Fibroblast of skin of right biceps (primary cell): Measurements from ENCODE around the gene SEMA4C.

Source experiments
- DNase-seq: peaks from one replicate; pipeline ENCODE4 v3.0.0-alpha.2; 2013

Gene SEMA4C

GRCh38 chr2:96841701-96842495, 28.0 kb downstream of the SEMA4C start:
- DNase-seq = no peak

- no peak for DNase-seq
Observed at GRCh38 chr2:96839875-96840850, 29.7 kb downstream of the SEMA4C start.

DNA sequence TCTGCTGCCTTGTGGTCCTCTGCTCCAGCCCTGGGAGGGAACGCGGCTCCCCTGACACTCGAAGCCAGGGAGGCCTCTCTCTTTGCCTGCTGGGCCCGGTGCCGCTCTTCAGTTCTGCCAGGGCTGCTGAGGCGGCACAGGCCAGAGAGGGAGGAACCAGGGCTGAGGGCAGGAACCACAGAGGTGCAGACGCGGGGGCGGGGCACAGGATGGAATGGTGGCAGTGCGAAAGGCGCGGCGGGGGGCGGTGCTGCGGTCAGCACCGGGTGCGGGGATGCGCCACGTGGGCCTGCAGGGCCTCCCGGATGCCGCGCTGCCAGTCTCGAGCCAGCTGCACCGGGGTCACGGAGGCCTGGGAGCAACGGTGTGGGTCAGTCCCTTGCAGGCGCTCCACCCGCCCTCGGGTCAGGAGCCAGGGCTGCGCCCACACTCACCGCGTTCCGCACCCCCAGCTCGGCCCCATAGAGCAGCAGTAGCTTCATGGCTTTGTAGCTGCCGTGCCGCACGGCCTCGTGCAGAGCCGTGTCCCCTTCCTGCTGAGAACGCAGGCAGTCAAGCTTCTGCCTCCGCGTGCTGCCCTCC, 30.5 kb downstream of the SEMA4C start:
- DNase-seq = peak; percentile 22

DNA sequence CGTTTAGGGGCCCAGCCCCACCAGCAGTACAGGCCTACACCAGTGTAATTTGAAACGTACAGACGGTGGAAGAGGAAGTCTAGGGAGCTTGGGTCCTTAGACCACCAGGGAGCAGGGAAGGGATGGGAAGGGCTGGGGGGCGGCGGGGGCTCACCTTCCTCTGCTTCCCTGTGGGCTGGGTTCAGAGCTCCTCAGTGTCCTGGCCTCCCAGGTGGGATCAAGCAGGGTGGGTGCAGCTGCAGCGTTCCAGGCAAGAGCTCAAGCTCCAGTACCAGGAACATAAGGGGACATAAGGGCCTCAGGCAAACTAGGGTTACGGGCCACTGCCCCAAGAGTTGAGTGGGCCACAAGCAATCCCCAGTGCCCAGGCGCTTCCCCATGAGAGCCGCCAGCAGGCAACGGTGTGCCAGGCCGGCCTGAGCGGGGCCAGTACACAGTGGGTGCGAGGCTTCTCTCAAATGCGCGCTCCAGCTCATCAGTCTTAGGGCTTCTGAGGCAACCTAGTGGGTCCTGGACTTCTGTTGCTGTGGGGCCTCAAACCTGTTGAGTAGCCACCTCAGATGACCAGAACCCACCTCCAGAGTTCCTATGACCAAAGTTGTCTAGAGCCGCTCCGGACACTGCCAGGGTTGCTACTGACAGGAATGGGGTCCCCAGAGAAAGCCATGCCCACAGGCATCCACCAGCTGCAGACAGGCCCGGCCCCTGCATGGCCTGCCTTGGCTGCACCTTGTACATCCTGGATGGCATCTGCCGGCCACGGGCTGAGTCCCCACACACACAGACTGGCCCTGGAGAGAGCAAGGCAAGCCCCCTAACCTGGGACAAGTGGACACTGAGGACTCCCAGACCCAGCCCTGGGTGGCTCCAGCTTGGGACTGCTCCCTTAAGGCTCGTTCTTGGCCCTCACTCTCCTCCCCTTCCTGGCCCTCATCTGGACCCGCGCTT, 31.3 kb downstream of the SEMA4C start:
- DNase-seq = no peak

DNA sequence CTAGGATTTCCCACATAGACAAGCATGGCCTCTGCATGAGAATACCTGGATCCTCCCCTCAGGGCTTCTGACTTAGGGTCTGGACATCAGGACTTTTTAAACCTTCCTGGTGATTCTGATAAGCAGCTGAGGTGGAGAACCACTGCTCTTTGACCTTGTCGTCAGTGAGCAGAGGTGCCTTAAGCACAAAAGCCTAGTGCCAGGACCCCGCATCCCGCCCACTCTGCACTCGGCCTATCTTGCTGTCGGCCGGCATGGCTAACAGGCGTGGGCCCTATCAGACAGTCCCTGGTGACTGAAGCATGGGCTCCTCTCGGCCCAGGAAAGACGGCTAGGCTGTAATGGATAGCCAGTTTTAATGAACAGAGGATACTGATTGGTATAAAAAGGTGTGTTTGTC, 32.3 kb downstream of the SEMA4C start:
- DNase-seq = no peak

DNA sequence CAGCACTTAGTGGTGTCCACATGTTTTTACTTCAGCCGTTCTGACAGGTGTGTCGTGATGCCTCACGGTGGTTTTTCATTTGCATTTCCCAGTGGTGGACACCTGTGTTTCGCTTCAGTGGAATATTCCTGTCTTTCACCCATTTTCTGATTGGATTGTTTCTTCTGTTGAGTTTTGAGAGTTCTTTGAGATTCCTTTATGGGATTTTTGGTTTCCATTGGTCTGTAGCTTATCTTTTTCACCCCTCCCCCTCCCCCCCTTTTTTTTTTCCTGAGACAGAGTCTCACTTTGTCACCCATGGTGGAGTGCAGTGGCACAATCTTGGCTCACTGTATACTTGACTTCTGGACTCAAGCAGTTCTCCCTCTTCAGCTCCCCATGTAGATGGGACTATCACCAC, 34.0 kb downstream of the SEMA4C start:
- DNase-seq = no peak

DNA sequence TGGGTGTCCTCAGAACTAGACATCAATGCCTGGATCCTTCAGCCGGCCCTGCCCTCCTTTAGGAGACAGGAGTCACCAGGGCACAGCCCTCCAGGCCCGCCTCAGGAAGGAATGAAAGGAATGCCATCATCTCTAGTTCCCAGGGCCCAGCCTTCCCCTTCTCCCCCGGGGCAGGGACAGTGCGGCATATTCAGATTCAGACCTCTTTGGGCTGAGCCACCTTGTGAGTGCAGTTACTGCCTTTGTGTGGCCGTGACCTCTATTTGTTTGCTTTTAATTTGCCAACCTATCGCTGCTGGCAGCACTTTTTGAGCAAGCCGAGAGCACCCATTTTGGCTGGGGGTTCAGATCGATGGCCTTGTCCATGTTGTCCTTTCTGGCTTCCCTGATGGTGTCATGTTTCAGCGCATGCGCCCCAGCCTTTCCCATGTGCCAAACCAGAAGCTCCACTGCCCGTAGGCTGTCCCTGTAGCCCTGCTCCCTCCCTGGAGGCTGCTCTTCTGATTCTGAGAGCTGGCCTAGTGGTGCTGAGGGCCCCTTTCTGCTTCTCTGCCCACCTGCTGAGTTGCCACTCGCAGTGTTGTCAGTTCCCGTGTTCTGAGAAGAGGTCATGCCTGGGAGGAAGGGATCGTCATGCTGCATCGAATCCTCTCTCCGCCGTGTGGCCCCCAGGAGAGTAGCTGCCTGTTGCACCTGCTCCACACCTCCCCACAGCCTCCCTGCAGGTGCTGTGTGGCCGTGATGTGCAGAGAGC, 36.9 kb downstream of the SEMA4C start:
- peak; percentile 55 for DNase-seq

DNA sequence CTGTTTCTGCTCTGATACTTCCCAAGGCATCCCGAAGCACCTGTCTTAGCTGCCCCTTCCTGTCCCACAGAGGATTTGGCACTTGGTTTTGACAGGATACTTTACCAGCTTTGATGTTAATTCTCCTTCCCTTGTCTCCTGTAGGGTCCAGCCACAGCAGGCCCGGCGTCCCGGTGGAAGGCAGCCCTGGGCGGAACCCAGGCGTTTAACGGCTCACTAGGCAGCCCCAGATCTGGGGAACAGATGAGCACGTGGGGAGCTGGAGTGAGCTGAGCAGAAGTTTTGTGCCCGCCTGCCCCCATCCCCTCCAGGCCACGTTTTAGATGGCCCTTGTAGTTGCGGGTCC, 37.5 kb downstream of the SEMA4C start:
- DNase-seq = no peak

GRCh38 chr2:96831679-96832078, 38.2 kb downstream of the SEMA4C start:
- DNase-seq = no peak

DNA sequence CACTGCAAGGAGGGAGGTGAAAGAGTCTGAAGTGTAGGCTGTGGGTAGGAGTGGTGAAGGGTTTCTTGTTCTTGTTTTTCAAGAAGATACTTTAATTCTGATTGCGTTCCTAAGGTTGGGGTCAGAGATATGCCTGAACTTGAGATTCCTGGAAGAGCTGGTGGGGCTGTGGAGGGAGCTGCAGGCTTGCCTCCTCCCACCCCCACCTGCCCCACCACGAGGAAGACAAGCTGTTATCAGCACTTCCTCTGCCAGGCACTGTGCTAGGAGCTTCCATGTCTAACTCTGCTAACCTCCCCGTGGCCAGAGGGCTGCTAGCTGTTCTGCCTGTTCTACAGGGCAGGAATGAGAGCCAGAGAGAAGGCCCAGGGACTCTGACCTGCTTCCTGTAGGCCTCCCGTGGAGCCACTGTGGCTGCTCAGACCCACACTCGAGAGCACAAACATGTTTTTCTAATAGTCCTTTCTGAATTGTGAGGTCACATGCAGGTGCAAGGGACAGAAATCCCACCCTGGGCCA, 39.8 kb downstream of the SEMA4C start:
- no peak for DNase-seq

- no peak for DNase-seq
Observed at GRCh38 chr2:96828874-96829273, 41.0 kb downstream of the SEMA4C start.

GRCh38 chr2:96828436-96828835, 41.4 kb downstream of the SEMA4C start:
- DNase-seq = no peak

GRCh38 chr2:96826546-96827278, 43.2 kb downstream of the SEMA4C start:
- no peak for DNase-seq

- DNase-seq = no peak
Observed at GRCh38 chr2:96825057-96825456, 44.8 kb downstream of the SEMA4C start.

GRCh38 chr2:96824079-96824870, 45.6 kb downstream of the SEMA4C start:
- DNase-seq = peak; percentile 50

GRCh38 chr2:96823198-96823597, 46.7 kb downstream of the SEMA4C start:
- no peak for DNase-seq

GRCh38 chr2:96822786-96823185, 47.1 kb downstream of the SEMA4C start:
- DNase-seq = no peak

- DNase-seq = no peak
Observed at GRCh38 chr2:96821113-96821675, 48.7 kb downstream of the SEMA4C start.

DNA sequence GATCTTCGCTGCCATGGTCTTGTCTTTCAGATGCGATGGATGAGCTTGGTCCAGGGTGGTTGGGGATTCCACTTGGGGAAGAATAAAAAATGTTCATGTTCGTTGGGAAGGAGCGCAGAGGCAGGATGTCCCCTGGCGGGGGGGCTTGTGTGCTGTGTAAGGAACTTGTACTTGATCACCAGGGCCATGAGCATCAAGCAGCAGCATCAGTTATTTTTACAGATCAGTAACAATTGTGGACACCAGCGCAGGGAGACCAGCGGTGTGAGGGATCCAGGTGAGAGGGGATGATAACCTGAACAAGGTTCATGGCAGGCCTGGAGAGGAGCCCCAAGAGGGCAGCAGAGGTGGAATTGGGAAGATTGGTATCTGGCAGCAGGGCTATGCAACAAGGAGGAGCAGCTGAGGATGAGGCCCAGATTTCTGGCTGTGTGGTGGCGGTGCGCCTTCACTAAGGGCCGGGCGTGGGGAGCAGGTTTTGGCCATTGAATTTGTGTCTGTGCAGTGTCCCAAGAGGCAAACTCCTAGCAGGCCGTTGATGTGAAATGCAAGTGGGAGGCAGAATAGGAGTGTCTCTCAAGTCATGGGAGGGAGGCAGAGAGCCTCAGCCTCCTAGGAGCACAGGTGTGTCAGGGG, 49.9 kb downstream of the SEMA4C start:
- no peak for DNase-seq
